ENCODE measurements around the gene MOGAT2. TPM values are rescaled to one million over a fixed set of nuclear protein-coding genes. Genes with fewer than 3 reads are reported as not detected.

MOGAT2 gene
- total RNA-seq, 1 donor from 2014 or later = not detected

DNA sequence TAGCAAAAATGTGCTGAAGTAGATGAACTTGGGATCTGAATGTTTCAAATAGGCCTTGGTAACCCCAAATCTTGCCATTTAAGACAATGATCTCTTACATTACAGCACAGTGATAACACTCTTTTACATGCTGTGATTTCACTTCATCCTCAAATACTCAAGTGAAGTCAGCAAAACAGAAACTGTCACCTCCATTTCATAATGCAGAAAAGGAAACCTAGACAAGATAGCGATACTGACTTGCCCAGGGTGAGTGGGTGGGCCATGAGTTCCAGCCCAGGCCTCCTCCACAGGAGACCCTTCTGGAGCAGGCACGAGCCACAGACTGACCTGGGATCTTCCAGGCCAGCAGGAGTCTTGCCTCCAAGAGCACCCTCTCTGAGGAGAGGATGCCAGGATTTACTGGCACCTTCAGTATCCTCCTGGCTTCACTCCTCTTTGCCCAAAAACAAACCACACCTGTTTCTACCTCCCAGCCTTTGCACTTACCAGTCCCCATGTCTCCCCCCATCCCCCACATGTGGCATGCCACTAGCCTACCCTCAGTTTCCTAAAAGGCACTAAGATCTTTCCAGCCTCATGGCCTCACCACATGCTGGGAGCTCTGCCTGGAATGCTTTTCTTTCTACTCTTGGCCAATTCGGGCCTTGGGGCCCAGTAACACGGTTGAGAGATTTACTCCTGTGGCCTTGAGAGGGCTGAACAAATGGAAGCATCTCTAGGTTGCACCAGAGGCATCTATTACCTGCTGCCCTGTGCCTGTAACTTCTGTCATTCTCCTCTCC is 49.0 kb downstream of the MOGAT2 start:
- TF ChIP-seq, protein P1, sequence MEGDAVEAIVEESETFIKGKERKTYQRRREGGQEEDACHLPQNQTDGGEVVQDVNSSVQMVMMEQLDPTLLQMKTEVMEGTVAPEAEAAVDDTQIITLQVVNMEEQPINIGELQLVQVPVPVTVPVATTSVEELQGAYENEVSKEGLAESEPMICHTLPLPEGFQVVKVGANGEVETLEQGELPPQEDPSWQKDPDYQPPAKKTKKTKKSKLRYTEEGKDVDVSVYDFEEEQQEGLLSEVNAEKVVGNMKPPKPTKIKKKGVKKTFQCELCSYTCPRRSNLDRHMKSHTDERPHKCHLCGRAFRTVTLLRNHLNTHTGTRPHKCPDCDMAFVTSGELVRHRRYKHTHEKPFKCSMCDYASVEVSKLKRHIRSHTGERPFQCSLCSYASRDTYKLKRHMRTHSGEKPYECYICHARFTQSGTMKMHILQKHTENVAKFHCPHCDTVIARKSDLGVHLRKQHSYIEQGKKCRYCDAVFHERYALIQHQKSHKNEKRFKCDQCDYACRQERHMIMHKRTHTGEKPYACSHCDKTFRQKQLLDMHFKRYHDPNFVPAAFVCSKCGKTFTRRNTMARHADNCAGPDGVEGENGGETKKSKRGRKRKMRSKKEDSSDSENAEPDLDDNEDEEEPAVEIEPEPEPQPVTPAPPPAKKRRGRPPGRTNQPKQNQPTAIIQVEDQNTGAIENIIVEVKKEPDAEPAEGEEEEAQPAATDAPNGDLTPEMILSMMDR (IDR thresholded peaks at IDR 0.05) = no peak
- TF ChIP-seq POLR2A (IDR thresholded peaks at IDR 0.05) = no peak
- TF ChIP-seq POLR2AphosphoS5 (IDR thresholded peaks at IDR 0.05; ENCODE audit: insufficient read depth in 1 of 2, low read depth in 1 of 2) = no peak
- Histone ChIP-seq H3K27ac (no peak overlapping the region), H3K36me3 (no peaks in the 10 kb centered on the region), H3K27me3 (no peaks in the 10 kb centered on the region), H3K9me3 (no peaks in the 10 kb centered on the region), H3K4me1 (peaks cover 21% of the 10 kb centered on the region), H3K4me3 (no peak overlapping the region)
- DNase-seq (ENCODE audit: extremely low spot score in 2 of 2) = no peak
- intact Hi-C loops (cut with DNase I) = no loop called here

DNA sequence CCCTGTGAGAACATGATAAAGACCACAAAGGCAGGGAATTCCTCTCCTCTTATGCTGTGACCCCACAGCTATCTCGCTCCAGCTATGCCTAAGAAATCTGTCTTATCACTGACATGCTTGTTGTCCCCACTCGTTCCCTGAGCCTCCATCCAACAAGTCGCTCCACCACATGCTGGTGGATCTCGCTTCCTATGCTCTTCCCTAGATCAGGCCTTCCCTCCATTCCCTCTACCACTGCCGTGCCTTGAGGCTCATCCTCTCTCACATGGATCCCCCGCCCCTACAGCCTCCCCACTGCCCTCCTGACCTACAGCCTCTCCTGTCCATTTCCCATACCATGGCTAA is 49.6 kb downstream of the MOGAT2 start:
- intact Hi-C loops (cut with DNase I) = no loop called here
- Histone ChIP-seq H3K9me3 (no peaks in the 10 kb centered on the region), H3K36me3 (no peaks in the 10 kb centered on the region), H3K4me3 (no peak overlapping the region), H3K27ac (no peak overlapping the region), H3K4me1 (peaks cover 21% of the 10 kb centered on the region), H3K27me3 (no peaks in the 10 kb centered on the region)
- DNase-seq (ENCODE audit: extremely low spot score in 2 of 2) = no peak
- TF ChIP-seq, protein P1 (IDR thresholded peaks at IDR 0.05) = no peak
- TF ChIP-seq POLR2AphosphoS5 (IDR thresholded peaks at IDR 0.05; ENCODE audit: insufficient read depth in 1 of 2, low read depth in 1 of 2) = no peak
- TF ChIP-seq POLR2A (IDR thresholded peaks at IDR 0.05) = no peak

DNA sequence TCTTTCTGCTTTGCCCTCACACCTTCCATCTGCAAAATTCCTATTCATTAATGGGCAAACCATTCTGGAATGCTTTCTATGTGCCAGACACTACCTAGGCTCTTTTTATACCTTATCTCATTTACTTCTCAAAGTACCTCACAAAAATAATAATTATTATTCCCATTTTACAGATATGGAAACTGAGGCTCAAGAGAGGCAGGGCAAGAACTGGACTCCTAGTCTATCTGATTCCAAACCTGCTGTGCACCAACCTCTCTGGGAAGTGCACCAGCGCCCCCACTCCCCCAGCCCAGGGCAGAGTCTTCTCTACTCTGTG is 50.1 kb downstream of the MOGAT2 start:
- no peaks in the 10 kb centered on the region for H3K36me3 ChIP-seq
- H3K27ac ChIP-seq = no peak overlapping the region
- TF ChIP-seq, protein P1 (IDR thresholded peaks at IDR 0.05) = no peak
- TF ChIP-seq POLR2A (IDR thresholded peaks at IDR 0.05) (no peak), POLR2AphosphoS5 (IDR thresholded peaks at IDR 0.05; ENCODE audit: insufficient read depth in 1 of 2, low read depth in 1 of 2) (no peak)
- peaks cover 21% of the 10 kb centered on the region for H3K4me1 ChIP-seq
- H3K9me3 ChIP-seq = no peaks in the 10 kb centered on the region
- intact Hi-C loops (cut with DNase I) = no loop called here
- DNase-seq (ENCODE audit: extremely low spot score in 2 of 2) = no peak
- H3K27me3 ChIP-seq = no peaks in the 10 kb centered on the region
- peak overlapping the region in 1 of 2 donors; percentile 49 for H3K4me3 ChIP-seq

DNA sequence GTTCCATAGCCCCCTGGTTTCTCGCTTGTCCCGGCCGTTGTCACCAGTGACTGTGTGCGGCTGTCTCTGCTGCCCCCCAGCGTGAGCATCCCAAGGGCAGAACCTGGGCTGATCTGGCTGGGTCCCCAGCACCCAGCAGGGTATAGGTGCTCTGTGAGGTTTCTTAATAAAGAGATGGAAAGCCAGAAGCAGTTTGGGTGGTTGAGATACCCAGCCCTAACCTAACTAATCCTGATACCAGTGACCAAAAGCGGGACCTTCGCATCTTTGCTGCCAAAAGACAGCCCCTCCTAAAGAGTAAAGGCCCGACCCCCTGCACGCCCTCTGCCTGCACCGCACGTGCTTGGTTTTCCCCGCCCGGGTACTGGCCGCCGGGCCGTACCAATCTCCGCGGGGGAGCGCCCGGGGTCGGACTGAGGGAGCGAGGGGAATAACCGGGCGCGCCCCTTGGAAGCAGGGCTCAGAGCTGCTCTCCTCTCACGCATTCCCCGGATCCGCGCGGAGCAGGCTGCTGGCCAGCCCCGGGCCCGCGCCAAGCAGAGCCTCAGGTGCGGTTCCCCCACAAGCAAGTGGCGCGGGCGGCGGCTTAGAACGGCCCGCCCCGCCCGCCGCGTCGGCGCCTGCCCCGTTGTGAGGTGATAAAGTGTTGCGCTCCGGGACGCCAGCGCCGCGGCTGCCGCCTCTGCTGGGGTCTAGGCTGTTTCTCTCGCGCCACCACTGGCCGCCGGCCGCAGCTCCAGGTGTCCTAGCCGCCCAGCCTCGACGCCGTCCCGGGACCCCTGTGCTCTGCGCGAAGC is 50.7 kb downstream of the MOGAT2 start, which contains the start of gene DGAT2:
TSS of gene DGAT2 (plus strand) at position 667 of the 797 bp plus-strand sequence. CDS start 214 bp downstream, outside the sequence.
- no peak for DNase-seq (ENCODE audit: extremely low spot score in 2 of 2)

More for the DNA sequence above, 50.7 kb downstream of the MOGAT2 start, which contains the start of gene DGAT2:
- no peaks in the 10 kb centered on the region for H3K27me3 ChIP-seq
- H3K36me3 ChIP-seq = no peaks in the 10 kb centered on the region
- peaks cover 21% of the 10 kb centered on the region for H3K4me1 ChIP-seq
- no peaks in the 10 kb centered on the region for H3K9me3 ChIP-seq
- H3K27ac ChIP-seq = peak within 1 kb of the TSS; percentile 51
- TF ChIP-seq POLR2AphosphoS5 (IDR thresholded peaks at IDR 0.05; ENCODE audit: insufficient read depth in 1 of 2, low read depth in 1 of 2) = peak in 1 of 2 donors; percentile 40
- TF ChIP-seq, protein P1 (IDR thresholded peaks at IDR 0.05) = no peak
- peak within 1 kb of the TSS; percentile 49 to 52 for H3K4me3 ChIP-seq
- intact Hi-C loops (cut with DNase I) = no loop called here

Measured in vagina (tissue), 2 donors.